ENCODE data around the gene PCNX2.
"Not testable (repeated sequence)": the region's sequence is repeated elsewhere in the genome, so short reads cannot be mapped to it uniquely, and the experiment has no call there.

Gene PCNX2

GRCh38 chr1:233102341-233102740 is 193.2 kb downstream of the PCNX2 start:
- no peak for DNase-seq (ENCODE audit: low read depth)

GRCh38 chr1:233097959-233098580 is 197.5 kb downstream of the PCNX2 start:
- no peak for DNase-seq (ENCODE audit: low read depth)

GRCh38 chr1:233097546-233097945 is 198.0 kb downstream of the PCNX2 start:
- no peak for DNase-seq (ENCODE audit: low read depth)

GRCh38 chr1:233094691-233095090 is 200.8 kb downstream of the PCNX2 start:
- DNase-seq (ENCODE audit: low read depth): no peak

- DNase-seq (ENCODE audit: low read depth): no peak
Observed at GRCh38 chr1:233094269-233094668, 201.3 kb downstream of the PCNX2 start.

- no peak for DNase-seq (ENCODE audit: low read depth)
Observed at GRCh38 chr1:233090746-233091494, 204.6 kb downstream of the PCNX2 start.

- no peak for DNase-seq (ENCODE audit: low read depth)
Observed at GRCh38 chr1:233089251-233089650, 206.3 kb downstream of the PCNX2 start.

- DNase-seq (ENCODE audit: low read depth): no peak
Observed at GRCh38 chr1:233088613-233089012, 206.9 kb downstream of the PCNX2 start.

- DNase-seq (ENCODE audit: low read depth): no peak
Observed at GRCh38 chr1:233086961-233087881, 208.3 kb downstream of the PCNX2 start.

- no peak for DNase-seq (ENCODE audit: low read depth)
Observed at GRCh38 chr1:233085566-233085965, 210.0 kb downstream of the PCNX2 start.

- no peak for DNase-seq (ENCODE audit: low read depth)
Observed at GRCh38 chr1:233082778-233083550, 212.6 kb downstream of the PCNX2 start.

GRCh38 chr1:233081735-233082134 is 213.8 kb downstream of the PCNX2 start:
- no peak for DNase-seq (ENCODE audit: low read depth)

- not testable (repeated sequence) for DNase-seq (ENCODE audit: low read depth)
Observed at GRCh38 chr1:233080827-233081226, 214.7 kb downstream of the PCNX2 start.

- no peak for DNase-seq (ENCODE audit: low read depth)
Observed at GRCh38 chr1:233080286-233080685, 215.2 kb downstream of the PCNX2 start.

GRCh38 chr1:233079574-233079973 is 216.0 kb downstream of the PCNX2 start:
- DNase-seq (ENCODE audit: low read depth): no peak

- no peak for DNase-seq (ENCODE audit: low read depth)
Observed at GRCh38 chr1:233078396-233078795, 217.1 kb downstream of the PCNX2 start.

- no peak for DNase-seq (ENCODE audit: low read depth)
Observed at GRCh38 chr1:233075915-233076295, 219.6 kb downstream of the PCNX2 start.

- DNase-seq (ENCODE audit: low read depth): no peak
Observed at GRCh38 chr1:233066087-233066486, 229.4 kb downstream of the PCNX2 start.

- DNase-seq (ENCODE audit: low read depth): no peak
Observed at GRCh38 chr1:233065685-233066084, 229.8 kb downstream of the PCNX2 start.

GRCh38 chr1:233064988-233065387 is 230.5 kb downstream of the PCNX2 start:
- DNase-seq (ENCODE audit: low read depth): no peak

GRCh38 chr1:233063462-233063861 is 232.1 kb downstream of the PCNX2 start:
- DNase-seq (ENCODE audit: low read depth): no peak

- DNase-seq (ENCODE audit: low read depth): no peak
Observed at GRCh38 chr1:233061265-233061664, 234.3 kb downstream of the PCNX2 start.
